ENCODE measurements around the gene UBAP2L.

The UBAP2L gene, protein sequence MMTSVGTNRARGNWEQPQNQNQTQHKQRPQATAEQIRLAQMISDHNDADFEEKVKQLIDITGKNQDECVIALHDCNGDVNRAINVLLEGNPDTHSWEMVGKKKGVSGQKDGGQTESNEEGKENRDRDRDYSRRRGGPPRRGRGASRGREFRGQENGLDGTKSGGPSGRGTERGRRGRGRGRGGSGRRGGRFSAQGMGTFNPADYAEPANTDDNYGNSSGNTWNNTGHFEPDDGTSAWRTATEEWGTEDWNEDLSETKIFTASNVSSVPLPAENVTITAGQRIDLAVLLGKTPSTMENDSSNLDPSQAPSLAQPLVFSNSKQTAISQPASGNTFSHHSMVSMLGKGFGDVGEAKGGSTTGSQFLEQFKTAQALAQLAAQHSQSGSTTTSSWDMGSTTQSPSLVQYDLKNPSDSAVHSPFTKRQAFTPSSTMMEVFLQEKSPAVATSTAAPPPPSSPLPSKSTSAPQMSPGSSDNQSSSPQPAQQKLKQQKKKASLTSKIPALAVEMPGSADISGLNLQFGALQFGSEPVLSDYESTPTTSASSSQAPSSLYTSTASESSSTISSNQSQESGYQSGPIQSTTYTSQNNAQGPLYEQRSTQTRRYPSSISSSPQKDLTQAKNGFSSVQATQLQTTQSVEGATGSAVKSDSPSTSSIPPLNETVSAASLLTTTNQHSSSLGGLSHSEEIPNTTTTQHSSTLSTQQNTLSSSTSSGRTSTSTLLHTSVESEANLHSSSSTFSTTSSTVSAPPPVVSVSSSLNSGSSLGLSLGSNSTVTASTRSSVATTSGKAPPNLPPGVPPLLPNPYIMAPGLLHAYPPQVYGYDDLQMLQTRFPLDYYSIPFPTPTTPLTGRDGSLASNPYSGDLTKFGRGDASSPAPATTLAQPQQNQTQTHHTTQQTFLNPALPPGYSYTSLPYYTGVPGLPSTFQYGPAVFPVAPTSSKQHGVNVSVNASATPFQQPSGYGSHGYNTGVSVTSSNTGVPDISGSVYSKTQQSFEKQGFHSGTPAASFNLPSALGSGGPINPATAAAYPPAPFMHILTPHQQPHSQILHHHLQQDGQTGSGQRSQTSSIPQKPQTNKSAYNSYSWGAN

DNA sequence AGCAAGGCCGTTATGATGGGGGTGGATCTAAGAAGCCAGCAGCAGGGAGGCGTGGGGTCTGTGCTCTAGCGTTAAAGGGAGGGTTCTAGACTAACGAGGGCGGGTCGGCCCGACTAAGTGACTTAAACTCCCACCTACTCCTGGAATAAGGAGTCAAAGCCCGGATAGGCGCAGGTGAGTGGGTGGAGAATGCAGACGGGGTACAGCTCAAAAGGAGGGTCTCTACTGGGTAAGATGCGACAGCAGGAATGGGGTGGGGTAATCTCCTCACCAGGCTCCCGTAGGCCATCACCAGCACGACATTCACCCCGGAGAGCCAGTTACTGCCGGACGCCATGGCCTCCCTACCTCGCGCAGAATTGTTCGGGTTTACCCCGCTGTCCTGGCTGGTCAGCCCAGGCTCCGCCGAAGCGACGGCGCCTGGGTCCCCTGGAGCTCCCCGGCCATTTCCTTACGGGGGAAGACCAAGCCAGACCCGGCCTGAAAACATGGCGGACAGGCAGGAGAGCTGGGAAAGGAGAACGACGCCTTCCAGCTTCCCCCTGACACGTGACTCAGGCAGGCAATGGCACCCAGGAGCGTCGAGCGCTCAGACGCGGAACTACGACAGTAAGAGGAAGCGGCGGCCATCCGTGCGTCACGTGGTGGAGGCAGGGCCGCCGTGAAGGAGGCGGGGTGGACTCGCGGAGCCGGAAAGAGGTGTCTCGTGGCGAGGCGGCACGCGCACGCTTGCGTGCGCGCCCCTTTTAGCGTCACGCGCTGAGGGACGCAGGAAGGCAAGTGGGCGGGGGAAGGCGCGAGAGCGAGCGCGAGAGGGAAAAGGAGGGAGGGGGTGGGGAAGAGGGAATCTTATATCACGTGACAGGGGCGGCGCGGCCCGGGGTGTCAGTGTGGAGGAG is at the start of gene UBAP2L:
TSS of gene UBAP2L (plus strand) at position 885 of the 899 bp plus-strand sequence. CDS start 4,169 bp downstream, outside the sequence.
- H3K4me3 ChIP-seq: peak within 1 kb of the TSS; percentile 61 to 87 (median 78)

DNA sequence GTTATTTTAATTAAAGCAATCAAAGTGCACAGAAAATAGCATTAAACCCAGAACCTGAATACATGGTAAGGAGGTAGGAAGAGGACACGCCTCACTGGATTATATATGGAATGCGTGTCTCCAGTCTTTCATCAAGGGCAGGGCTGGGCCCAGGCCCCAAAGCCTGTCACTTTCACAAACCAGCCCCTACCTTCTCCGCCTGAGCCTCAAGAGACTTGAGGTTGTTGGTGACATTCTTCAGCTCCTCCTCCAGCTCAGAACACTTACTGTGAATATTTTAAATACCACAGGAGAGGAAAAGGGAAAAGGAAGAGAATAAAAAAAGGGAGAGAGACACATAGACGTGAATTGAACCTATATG is 49.6 kb upstream of the UBAP2L start:
- peak overlapping the region in 1 of 21 experiments; percentile 11 for H3K27ac ChIP-seq
- no peak overlapping the region for H3K4me3 ChIP-seq

More for the DNA sequence above, at the start of gene UBAP2L:
- peak within 1 kb of the TSS; percentile 96 to 100 (median 99) for H3K27ac ChIP-seq

DNA sequence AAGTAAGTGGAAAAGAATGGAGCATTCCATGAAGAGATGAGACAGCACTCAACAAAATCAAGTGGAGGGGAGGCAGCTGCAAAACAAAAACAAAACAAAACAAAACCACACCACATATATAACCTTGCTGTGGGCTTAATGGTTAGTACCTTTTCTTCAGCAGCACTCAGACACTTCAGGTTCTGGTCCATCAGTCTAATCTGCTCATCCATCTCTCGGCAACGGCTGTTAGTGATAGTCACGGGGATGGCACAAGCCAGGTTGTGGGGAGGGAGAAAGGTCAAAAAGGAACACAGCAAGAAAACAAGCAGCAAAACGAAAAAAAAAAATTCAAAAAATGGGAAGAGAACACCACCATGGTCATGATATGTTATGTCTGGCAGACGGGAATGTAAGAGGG is 48.9 kb upstream of the UBAP2L start:
- H3K27ac ChIP-seq: no peak overlapping the region
- no peak overlapping the region for H3K4me3 ChIP-seq

DNA sequence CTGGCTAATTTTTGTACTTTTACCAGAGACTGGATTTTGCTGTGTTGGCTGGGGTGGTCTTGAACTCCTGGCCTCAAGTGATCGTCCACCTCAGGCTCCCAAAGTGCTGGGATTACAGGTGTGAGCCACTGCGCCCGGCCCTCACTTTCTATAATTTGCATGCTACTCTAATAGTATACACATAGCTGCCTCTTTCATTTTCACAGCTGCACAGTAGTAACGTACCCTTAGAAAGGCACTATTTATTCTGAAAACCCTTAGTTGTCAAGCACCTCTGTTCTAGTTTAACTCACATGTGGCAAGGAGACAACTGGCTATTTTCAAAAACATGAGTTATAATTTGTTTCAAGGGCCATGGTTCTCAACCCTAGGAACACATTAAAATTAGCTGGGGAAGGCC is 46.1 kb upstream of the UBAP2L start:
- Histone ChIP-seq H3K4me3 (no peak overlapping the region), H3K27ac (no peak overlapping the region)

DNA sequence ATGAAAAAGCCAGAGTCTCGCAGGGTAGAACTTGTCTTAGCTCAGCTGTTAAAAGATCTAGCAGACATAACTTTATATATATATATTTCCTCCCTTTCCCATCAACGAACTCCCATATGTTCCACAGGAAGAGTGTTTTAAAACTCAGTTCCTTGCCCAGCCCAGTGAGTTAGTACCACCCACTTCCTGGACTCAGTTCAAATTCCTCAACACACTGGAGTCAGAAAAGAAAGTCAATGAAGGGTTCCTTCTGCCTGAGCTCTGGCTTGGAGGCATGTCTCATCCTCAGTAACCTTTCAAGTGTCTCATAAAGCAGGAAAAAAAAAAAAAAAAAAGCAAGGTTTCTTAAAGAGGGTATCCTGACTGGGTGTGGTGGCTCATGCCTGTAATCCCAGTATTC is 44.4 kb upstream of the UBAP2L start:
- peak overlapping the region in 7 of 21 experiments; percentile 9 to 63 (median 31) for H3K27ac ChIP-seq
- H3K4me3 ChIP-seq: no peak overlapping the region

DNA sequence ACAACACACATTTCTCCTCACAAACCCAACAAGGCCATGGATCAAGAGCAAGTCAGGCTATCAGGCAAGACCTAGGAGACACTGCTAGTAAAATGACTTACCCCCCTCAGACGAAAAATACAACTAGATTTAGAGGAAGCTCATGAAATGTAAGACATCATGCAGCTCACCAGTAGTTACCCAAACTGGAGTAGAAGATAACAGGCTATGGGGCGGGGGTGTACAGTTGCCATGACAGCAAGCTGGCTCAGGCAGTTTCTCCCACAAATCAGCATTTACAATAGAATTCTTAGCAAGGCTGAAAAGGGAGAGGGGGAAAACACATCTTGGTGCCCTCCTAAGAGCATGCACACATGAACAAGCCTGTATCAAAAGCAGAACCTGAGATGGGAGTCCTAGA is 42.7 kb upstream of the UBAP2L start:
- no peak overlapping the region for H3K4me3 ChIP-seq

DNA sequence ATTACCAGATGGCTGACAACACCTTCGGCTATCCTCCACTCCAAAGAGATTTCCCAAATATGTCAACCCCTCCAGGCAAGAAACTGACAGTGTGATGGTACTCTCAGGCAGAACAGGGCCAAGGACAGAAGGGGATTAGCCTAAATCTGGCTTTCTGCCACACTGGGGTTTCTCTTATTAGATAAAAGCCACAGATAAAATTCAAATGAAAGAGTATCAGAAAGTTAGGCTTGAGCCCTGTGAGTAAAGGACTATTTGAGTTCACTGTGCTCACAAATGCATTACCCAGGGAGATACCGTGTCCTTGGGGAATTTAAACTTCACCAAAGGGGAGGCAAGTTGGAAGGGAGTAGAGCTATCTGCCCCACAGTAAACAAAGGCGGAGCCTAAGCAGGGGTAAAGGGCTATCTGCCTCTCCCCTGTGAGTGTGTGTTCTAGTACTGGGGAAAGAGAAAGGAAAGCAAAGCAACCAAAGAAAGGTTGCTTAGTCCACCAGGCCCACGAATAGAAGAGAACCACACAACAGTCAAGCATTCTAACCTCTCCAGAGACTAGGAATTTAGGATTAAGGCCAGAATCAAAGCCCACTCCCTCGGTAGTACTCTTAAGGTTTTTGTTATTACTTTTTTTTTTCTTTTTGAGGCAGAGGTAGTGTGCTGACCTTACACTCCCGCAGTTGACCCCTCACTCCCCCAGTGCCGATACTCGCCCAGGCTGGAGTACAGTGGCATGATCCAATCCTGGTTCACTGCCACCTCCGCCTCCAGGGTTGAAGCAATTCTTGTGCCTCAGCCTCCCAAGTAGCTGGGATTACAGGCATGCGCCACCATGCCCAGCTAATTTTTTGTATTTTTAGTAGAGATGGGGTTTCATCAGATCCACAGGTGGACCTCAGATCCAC is 41.6 kb upstream of the UBAP2L start:
- no peak overlapping the region for H3K4me3 ChIP-seq
- peak overlapping the region in 16 of 21 experiments; percentile 2 to 99 (median 34) for H3K27ac ChIP-seq

More for the DNA sequence above, 42.7 kb upstream of the UBAP2L start:
- peak overlapping the region in 6 of 21 experiments; percentile 6 to 99 (median 34) for H3K27ac ChIP-seq

DNA sequence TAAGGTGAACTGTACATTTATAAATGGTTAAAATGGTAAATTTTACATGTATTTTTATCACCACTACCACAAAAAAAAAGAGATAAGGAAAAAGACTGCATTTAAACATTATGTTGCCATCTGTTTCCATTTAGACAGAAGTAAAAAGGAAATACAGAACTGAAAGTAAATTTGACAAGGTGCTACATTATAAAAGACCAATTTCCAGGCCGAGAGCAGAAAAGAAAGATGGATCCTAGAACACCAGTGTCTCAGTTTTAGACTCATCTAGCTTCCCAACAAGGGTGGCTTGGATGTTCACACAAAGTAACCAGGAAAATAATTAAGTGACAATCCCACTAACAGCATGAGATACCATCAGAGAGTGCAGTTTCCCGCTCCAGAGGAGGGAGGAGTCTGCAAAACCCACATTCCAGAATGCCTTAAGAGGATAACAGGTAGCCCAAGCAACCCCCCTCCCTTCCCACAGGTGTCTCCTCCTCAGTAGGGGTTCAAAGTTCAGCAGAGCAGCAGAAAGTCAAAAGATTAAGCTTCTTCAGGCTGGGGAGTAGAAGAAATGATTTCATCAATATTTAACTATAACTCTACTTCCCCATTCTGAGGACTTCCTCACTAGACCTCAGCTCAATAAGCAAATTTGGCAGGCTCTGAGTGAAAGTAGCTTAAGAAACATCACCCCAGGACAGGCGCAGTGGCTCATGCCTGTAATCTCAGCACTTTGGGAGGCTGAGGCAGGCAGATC is 40.6 kb upstream of the UBAP2L start:
- H3K27ac ChIP-seq: peak overlapping the region in 12 of 21 experiments; percentile 6 to 99 (median 42)
- peak overlapping the region in 2 of 7 experiments; percentile 7 to 95 for H3K4me3 ChIP-seq

DNA sequence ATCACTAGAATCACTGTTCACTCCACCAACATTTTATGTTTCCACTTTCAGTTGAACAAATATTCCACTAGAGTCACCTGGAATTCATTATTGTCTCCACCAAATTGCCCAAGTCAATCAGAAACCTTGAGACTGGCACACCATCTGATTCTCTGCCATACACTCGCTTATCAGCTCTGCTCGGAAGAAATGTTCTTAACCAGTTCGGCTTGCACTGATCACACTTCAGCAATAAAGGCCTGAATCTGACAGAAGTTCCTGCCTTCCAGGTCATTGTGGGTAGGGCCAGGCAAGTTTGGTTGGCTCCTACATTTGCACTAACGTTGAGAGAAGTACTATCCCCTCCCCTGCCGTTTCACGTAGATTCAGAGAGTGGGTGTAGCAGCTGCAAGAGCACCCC is 38.8 kb upstream of the UBAP2L start:
- Histone ChIP-seq H3K27ac (peak overlapping the region in 20 of 21 experiments; percentile 84 to 99 (median 94)), H3K4me3 (peak overlapping the region; percentile 70 to 98 (median 92))

DNA sequence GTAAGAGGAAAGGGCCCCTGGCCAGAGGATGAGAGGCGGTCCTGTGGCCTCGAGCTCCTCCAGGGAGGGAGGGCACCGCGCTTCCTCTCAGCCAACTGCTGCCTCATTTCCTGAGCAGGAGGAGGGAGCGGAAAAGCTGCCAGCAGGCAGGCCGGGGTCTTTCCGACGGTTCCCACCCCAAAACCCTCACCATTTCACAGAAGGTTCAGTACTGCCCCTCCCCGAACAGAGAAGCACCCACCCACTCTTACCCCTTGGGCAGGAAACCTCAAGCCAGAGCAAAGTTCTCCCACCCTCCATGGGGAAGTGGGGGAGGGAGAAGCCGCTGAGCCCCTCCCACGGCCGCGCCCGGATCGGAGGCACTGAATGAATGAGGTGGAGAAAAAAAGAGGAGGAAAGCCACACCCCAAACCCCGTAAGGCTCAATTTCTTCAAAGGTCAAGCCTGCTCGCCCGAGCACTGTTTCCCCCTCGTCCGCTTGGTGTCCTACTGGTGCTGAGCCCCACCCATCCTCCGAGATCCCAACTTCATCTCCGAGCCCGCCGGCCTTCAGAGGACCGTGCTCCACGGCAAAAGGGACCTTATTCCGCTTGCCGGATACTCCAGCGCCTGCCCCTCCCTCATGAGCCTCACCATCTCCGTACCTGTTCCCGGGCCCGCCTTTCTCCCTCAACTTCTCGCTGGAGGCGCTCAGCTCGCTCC is 38.3 kb upstream of the UBAP2L start:
- Histone ChIP-seq H3K4me3 (peak overlapping the region; percentile 70 to 98 (median 92)), H3K27ac (peak overlapping the region; percentile 77 to 99 (median 93))

DNA sequence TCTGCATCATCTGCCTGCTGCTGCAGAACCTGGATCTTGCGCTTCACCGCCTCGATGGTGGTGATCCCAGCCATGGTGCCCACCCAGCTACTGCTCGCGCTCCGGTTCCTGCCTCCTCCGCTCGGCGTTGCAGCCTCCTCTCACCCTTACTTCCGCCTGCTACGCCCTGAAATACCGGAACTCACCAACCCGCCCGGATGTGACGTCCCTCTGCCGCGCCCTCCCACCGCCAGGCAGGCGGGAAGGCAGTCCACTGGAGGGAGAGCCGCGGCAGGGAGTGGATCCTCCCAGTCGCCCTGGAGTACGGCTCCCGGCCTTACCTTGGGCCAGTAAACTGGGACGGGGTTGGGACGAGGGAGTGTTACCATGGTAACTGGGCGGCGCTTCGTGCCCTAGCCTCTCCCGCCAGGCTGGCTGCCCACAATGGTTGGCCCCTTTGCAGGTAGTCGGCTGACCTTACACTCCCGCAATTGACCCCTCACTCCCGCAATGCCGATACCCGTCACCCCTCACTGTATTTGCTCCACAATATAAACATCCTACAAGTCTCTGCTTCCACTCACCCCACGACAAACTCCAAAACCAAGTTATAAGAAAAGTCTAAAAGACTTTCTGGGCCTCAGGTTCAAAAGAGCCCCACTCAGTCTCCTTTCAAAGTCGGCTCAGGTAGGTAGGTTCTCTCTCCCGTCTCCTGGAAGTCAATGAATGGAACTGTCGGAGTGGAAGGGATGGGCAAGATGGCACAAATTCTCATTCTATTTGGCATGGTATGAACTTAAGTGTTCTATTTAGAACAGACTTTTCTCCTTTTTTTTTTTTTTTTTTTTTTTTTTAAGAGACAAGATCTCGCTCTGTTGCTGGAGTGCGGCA is 37.5 kb upstream of the UBAP2L start:
- H3K27ac ChIP-seq: peak overlapping the region; percentile 77 to 99 (median 93)
- H3K4me3 ChIP-seq: peak overlapping the region; percentile 70 to 98 (median 92)

DNA sequence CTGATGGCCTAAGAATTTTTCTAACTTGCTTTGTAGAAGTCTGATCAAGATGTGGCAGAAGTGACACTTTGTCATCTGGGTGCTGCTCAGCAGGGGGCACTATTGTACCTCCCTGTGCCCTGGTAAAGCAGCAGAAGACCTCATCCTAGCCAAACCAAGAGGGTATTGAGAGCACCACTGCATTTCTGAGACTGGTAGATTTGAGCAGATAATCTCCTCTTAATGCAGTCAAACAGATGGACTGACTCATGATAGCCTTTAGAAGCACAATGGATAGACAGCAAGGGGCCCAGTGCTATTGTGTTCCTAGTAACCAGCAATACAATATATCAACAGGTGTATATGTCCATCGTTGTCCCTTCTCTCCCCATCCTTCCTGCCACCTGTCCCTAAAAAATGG is 34.6 kb upstream of the UBAP2L start:
- H3K27ac ChIP-seq: no peak overlapping the region
- H3K4me3 ChIP-seq: no peak overlapping the region

DNA sequence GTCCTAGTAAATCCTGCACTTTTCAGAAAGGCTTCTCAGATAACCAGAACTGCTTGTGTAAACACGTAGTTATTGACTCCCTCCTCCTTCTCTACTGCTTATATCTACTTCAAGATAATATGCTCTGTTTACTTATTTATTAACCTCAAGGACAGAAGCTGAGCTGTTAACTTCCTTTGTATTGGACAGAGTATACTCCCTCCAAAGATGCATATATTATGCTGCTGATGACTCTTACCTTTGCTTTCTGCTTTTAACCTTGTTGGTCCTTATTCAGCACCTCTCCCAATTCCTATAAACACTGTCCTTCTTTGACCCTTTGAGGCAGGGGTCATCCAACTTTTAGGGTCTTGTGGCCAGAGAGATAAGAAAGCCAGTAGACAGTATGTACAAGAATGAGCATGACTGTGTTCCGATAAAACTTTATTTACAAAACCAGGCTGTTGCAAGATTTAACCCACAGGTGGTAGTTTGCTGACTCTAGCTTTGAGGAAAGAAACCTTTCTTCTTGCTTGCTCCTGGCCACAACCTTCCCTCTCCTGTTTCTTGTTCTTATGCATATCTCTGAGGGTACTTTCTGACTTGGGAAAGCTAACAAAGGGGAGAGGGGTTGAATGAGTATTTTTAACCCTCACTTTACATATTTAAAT is 33.8 kb upstream of the UBAP2L start:
- H3K4me3 ChIP-seq: no peak overlapping the region

DNA sequence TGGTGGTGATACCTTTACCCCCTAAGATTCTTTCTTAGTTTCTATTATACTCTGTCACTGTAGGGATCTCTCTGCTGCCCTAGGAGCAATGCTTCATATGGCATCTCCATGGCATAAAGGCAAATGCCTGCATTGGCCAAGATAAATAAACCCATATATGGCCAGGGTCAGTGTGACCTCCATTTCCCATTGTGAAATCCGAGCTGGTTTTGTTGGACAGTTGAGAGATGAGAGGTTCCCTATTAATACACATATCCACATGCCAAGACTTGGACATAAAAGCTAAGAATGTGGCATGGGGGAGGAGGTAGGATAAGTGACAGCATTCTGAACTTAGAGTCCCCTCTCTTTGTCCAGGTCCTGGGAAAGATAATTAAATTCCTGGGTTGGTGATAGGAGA is 30.2 kb upstream of the UBAP2L start:
- Histone ChIP-seq H3K27ac (no peak overlapping the region), H3K4me3 (no peak overlapping the region)

More for the DNA sequence above, 33.8 kb upstream of the UBAP2L start:
- H3K27ac ChIP-seq: no peak overlapping the region

DNA sequence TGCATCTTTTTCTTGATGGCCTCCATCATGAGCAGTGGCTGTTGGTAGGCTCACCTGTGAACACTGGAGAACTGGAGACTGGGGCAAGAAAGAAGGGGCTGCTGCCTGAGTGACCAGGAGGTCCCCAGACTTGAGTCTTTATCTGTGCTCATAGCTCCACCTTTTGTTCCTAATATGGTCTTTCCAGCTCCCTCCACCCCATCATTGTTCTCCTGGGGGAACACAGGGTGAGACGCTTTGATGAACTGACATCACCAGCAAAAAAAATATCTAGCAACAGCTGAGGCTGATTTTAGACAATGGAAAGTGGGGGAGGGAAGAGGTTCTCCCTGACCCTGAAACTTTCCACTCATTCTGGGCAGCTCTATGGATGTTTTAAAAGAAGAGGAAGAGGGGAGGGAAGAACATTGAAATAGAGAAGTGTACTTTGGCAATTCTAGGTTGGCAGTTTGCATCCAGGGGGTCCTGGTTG is 28.7 kb upstream of the UBAP2L start, which contains the start of gene TPM3:
TSS of gene TPM3 (minus strand) at position 111 of the 472 bp plus-strand sequence. CDS start at position 29, 82 bp downstream.
- Histone ChIP-seq H3K27ac (no peak within 1 kb of the TSS), H3K4me3 (no peak within 1 kb of the TSS)
